SK-N-MC (cell line): ENCODE data around the gene USP37.

Experiments used
- EZH2 ChIP-seq: fragments of 200-600 bp; sonication (generic); IDR thresholded peaks from one replicate; pipeline ENCODE4 v1.6.1; 2017; ENCODE audit warnings: antibody characterized with exemption
- FOXP2 ChIP-seq: optimal IDR thresholded peaks from 2 replicates; pipeline ENCODE3; 2011; ENCODE audit warnings: mild to moderate bottlenecking, moderate library complexity; ENCODE audit not compliant: insufficient read depth; ENCODE audit errors: extremely low read length, control extremely low read depth
- POLR2AphosphoS5 ChIP-seq: IDR thresholded peaks from 2 replicates; pipeline ENCODE4 v1.6.1; 2012; ENCODE audit warnings: mild to moderate bottlenecking, low read depth, low read length, borderline replicate concordance

DNA sequence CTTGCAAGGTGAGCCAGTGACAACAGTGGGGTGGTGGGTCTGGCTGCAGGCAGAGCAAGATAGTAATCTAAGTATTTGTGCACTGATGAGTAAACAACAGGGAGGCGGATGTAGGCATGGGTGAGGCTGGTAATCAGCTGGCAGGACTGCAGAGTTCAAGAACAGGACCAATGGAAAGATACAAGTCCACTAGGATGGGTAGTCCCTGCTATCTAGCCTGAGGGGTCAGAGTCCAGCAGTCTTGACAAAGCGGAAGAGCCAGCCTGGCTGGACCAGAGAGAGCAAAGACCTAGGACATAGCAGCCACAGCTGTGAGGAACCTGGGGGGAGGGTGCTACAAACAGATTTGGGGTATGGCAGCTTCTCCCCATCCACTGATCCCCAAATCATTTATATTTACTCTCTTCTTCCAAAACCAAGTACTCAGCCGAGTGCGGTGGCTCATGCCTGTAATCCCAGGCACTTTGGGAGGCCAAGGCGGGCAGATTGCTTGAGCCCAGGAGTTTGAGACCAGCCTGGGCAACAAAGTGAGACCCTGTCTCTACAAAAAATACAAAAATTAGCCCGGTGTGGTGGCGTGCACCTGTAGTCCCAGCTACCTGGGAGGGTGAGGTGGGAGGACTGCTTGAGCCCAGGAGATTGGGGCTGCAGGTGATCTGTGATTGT lies 123.3 kb downstream of the USP37 start:
- TF ChIP-seq POLR2AphosphoS5 (no peak), EZH2 (no peak), FOXP2 (no peak)
